Measurements from ENCODE around the gene CCDC159. TPM values are rescaled to one million over a fixed set of nuclear protein-coding genes. Genes with fewer than 3 reads are reported as not detected.
A peak's percentile ranks its signal among the peaks of the same experiment; 100 is the strongest.
"Not testable (repeated sequence)": the region's sequence is repeated elsewhere in the genome, so short reads cannot be mapped to it uniquely, and the experiment has no call there.

CCDC159 gene
- polyA plus RNA-seq, 1 experiment = 12.1 TPM

DNA sequence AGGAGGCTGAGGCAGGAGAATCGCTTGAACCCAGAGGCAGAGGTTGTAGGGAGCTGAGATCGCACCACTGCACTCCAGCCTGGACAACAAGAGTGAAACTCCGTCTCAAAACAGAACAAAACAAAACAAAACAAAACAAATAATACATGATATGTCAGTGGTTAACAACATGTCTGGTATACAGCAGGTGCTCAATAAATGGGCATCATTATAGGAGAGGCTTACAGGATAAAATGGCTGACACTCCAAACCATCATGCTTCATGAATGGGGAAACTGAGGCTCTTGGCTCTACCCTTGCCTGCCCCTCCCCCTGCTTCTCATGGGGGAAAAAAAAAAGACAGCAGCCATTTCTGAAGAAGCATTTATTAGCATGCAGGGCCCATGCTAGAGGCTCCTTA is 3.9 kb upstream of the CCDC159 start:
- Histone ChIP-seq H3K27me3 (ENCODE audit: control insufficient read depth, insufficient read depth, low read length) (no peaks in the 10 kb centered on the region), H3K27ac (ENCODE audit: low read depth, low read length) (no peak overlapping the region), H3K9me3 (ENCODE audit: control insufficient read depth, insufficient read depth, low read length) (no peaks in the 10 kb centered on the region; the same call in 1 of the 2 replicates), H3K4me3 (ENCODE audit: low read depth, low read length) (no peak overlapping the region)
- ChIA-PET CTCF (interaction anchor here (1.6 kb wide), 1 partner anchor 140 kb away, joined by 6 read pairs; no protein-coding TSS in a partner anchor), POLR2A (interaction anchor here (0.6 kb wide), 1 partner anchor 20 kb away, joined by 3 read pairs; no protein-coding TSS in a partner anchor)
- TF ChIP-seq, protein P1, sequence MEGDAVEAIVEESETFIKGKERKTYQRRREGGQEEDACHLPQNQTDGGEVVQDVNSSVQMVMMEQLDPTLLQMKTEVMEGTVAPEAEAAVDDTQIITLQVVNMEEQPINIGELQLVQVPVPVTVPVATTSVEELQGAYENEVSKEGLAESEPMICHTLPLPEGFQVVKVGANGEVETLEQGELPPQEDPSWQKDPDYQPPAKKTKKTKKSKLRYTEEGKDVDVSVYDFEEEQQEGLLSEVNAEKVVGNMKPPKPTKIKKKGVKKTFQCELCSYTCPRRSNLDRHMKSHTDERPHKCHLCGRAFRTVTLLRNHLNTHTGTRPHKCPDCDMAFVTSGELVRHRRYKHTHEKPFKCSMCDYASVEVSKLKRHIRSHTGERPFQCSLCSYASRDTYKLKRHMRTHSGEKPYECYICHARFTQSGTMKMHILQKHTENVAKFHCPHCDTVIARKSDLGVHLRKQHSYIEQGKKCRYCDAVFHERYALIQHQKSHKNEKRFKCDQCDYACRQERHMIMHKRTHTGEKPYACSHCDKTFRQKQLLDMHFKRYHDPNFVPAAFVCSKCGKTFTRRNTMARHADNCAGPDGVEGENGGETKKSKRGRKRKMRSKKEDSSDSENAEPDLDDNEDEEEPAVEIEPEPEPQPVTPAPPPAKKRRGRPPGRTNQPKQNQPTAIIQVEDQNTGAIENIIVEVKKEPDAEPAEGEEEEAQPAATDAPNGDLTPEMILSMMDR (IDR thresholded peaks at IDR 0.05; ENCODE audit: low read depth, low read length) = no peak
- DNase-seq (ENCODE audit: low read depth, low spot score) = no peak

DNA sequence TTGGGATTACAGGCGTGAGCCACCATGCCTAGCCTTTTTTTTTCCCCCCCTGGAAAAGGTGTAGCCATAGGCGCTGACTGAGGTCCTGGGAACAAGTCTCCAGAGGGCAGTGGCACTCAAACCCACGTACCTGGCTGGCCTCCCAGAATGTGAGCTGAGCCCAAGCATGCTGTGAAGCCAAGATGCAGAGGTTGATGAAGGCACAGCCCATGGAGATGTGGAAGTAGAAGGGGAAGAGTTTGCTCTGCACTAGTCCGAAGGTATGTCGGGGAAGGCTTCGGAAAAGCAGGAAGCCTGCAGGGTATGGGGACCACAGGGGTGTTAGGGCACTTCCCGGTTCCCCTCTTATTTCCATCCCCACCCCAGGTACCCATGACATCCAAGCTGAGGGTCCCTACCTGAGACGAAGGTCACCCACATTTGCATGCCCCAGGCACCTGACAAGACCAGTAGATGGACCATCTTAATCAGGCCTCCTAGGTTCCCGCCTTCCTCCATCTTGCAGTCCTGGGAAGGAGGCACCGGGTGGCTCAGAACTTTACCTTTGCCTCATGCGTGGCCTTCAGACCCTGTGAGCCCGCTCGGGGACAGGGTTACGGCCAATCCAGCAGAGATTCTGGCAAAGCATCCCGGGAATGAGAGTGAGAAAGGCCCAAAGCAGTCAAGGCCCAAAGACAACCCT is 1.1 kb upstream of the CCDC159 start:
- ChIA-PET POLR2A (interaction anchor here (1.0 kb wide), 2 partner anchors 21 kb away, joined by 8 to 11 read pairs; no protein-coding TSS in a partner anchor), CTCF (no interaction called here)
- DNase-seq (ENCODE audit: low read depth, low spot score) = no peak
- Histone ChIP-seq H3K4me3 (ENCODE audit: low read depth, low read length) (peak overlapping the region; percentile 90), H3K27me3 (ENCODE audit: control insufficient read depth, insufficient read depth, low read length) (no peaks in the 10 kb centered on the region), H3K9me3 (ENCODE audit: control insufficient read depth, insufficient read depth, low read length) (peaks cover 14% of the 10 kb centered on the region), H3K27ac (ENCODE audit: low read depth, low read length) (peak overlapping the region; percentile 39)
- TF ChIP-seq, protein P1 (IDR thresholded peaks at IDR 0.05; ENCODE audit: low read depth, low read length) = no peak

DNA sequence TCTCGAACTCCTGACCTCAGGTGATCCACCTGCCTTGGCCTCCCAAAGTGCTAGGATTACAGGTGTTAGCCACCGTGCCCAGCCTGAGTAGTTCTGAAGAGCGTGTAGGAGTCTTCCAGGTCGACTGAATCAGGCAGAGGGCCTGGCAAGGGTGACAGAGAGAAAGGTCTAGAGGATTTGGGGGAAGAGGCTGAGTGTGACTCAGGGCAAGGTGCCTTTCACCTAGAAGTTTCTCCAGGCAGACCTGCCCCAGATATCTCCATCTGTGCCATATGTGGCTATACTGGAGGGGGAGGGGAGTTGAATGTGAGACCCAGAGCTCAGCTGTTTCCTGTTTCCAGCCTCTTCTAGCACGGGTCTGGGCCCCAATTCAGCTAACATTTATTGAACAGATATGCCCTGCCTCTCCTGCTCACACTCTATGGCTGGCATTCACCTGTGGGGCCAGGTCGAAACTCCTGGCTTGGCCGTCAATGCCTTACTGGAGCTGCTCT is 1.3 kb downstream of the CCDC159 start:
- CTCF ChIA-PET = interaction anchor here (1.6 to 1.7 kb wide), 1 partner anchor 33 kb away, joined by 4 to 8 read pairs; no protein-coding TSS in a partner anchor
- POLR2A ChIA-PET = no interaction called here
- DNase-seq (ENCODE audit: low read depth, low spot score) = no peak

DNA sequence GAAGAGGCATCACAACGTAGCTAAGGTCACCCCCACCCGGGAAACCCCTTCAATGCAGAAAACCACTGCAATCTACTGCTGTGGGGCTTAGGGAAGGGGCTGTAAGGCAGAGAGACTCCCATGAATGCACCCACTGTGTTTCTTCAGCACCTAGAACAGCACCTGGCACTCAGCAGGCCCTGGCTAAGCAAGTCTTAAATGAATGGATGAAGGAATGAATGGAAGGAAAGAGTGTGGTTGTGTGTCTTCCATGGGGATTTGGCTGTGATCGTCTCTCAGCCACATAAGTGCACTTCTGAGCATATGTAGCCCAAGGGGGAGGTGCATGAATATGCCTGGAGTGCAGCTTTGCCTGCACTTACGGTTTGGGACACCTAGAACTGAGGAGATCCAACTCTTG is 2.9 kb downstream of the CCDC159 start:
- peaks cover 14% of the 10 kb centered on the region for H3K9me3 ChIP-seq (ENCODE audit: control insufficient read depth, insufficient read depth, low read length)
- H3K27ac ChIP-seq (ENCODE audit: low read depth, low read length) = no peak overlapping the region
- no peak for DNase-seq (ENCODE audit: low read depth, low spot score)
- TF ChIP-seq, protein P1 (IDR thresholded peaks at IDR 0.05; ENCODE audit: low read depth, low read length) = no peak
- H3K27me3 ChIP-seq (ENCODE audit: control insufficient read depth, insufficient read depth, low read length) = no peaks in the 10 kb centered on the region
- no peak overlapping the region for H3K4me3 ChIP-seq (ENCODE audit: low read depth, low read length)
- ChIA-PET POLR2A (interaction anchor here (1.0 kb wide), 1 partner anchor 25 kb away, joined by 4 read pairs; no protein-coding TSS in a partner anchor), CTCF (interaction anchor here (1.6 kb wide), 1 partner anchor 32 kb away, joined by 4 read pairs; no protein-coding TSS in a partner anchor)

More for the DNA sequence above, 1.3 kb downstream of the CCDC159 start:
- no peaks in the 10 kb centered on the region for H3K27me3 ChIP-seq (ENCODE audit: control insufficient read depth, insufficient read depth, low read length)
- TF ChIP-seq, protein P1 (IDR thresholded peaks at IDR 0.05; ENCODE audit: low read depth, low read length) = no peak
- no peak overlapping the region for H3K4me3 ChIP-seq (ENCODE audit: low read depth, low read length)
- no peak overlapping the region for H3K27ac ChIP-seq (ENCODE audit: low read depth, low read length)
- H3K9me3 ChIP-seq (ENCODE audit: control insufficient read depth, insufficient read depth, low read length) = peaks cover 14% of the 10 kb centered on the region

DNA sequence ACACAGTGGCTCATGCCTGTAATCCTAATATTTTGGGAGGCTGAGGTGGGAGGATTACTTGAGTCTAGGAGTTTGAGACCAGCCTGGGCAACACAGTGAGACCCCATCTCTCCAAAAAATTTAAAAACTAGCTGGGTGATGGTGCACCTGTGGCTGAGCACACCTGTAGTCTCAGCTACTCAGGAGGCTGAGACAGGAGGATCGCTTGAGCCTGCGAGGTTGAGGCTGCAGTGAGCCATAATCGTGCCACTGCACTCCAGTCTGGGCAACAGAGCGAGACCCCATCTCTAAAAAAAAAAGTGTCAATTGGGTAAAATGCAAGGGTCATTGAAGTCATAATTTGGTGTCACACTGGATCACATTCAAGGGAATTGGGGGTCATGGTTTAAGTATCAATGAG is 7.8 kb downstream of the CCDC159 start:
- H3K9me3 ChIP-seq (ENCODE audit: control insufficient read depth, insufficient read depth, low read length); POLR2A ChIA-PET; H3K27me3 ChIP-seq (ENCODE audit: control insufficient read depth, insufficient read depth, low read length); H3K27ac ChIP-seq (ENCODE audit: low read depth, low read length); CTCF ChIA-PET; H3K4me3 ChIP-seq (ENCODE audit: low read depth, low read length); DNase-seq (ENCODE audit: low read depth, low spot score): not testable (repeated sequence)
